CD4-positive, alpha-beta T cell treated with Interleukin-10 for 1 hour (primary cell): ENCODE measurements around the gene INTS13.
"Not testable (repeated sequence)": the region's sequence is repeated elsewhere in the genome, so short reads cannot be mapped to it uniquely, and the experiment has no call there.

ENCODE experiments used
- DNase-seq: peaks from one replicate; pipeline ENCODE4 v3.0.0-alpha.2; 2020

Gene INTS13

GRCh38 chr12:26937863-26938700 is at the start of gene INTS13, which contains the start of gene FGFR1OP2:
Gene INTS13 (minus strand): TSS chr12:26937981. CDS start chr12:26936803, 1,178 bp downstream.
Gene FGFR1OP2 (plus strand): TSS chr12:26938470. CDS start chr12:26954159, 15,689 bp downstream.
- peak; percentile 98 for DNase-seq

GRCh38 chr12:26982866-26983265 is 45.1 kb upstream of the INTS13 start:
- DNase-seq, result no peak

GRCh38 chr12:26979733-26980132 is 42.0 kb upstream of the INTS13 start:
- DNase-seq, result no peak

GRCh38 chr12:26978801-26979200 is 41.0 kb upstream of the INTS13 start:
- DNase-seq, result no peak

- no peak for DNase-seq
Measured at GRCh38 chr12:26976687-26977086, 38.9 kb upstream of the INTS13 start.

GRCh38 chr12:26971963-26972362 is 34.2 kb upstream of the INTS13 start:
- peak; percentile 76 for DNase-seq

- DNase-seq, result no peak
Measured at GRCh38 chr12:26970136-26970535, 32.4 kb upstream of the INTS13 start.

- DNase-seq, result no peak
Measured at GRCh38 chr12:26966842-26967241, 29.1 kb upstream of the INTS13 start.

- no peak for DNase-seq
Measured at GRCh38 chr12:26963413-26963812, 25.6 kb upstream of the INTS13 start.

- DNase-seq, result no peak
Measured at GRCh38 chr12:26961803-26962202, 24.0 kb upstream of the INTS13 start.

- not testable (repeated sequence) for DNase-seq
Measured at GRCh38 chr12:26961391-26961790, 23.6 kb upstream of the INTS13 start.

GRCh38 chr12:26954027-26954426 is 16.2 kb upstream of the INTS13 start:
- DNase-seq, result no peak

GRCh38 chr12:26953447-26953846 is 15.7 kb upstream of the INTS13 start:
- no peak for DNase-seq

GRCh38 chr12:26948309-26948708 is 10.5 kb upstream of the INTS13 start:
- no peak for DNase-seq

- peak; percentile 45 for DNase-seq
Measured at GRCh38 chr12:26941215-26941594, 3.4 kb upstream of the INTS13 start.

- peak; percentile 60 for DNase-seq
Measured at GRCh38 chr12:26940516-26941214, 2.9 kb upstream of the INTS13 start.

GRCh38 chr12:26939953-26940352 is 2.2 kb upstream of the INTS13 start:
- DNase-seq, result no peak

- peak; percentile 28 for DNase-seq
Measured at GRCh38 chr12:26939192-26939832, 1.5 kb upstream of the INTS13 start.

GRCh38 chr12:26938701-26939062 is 901 bp upstream of the INTS13 start:
- peak; percentile 31 for DNase-seq

GRCh38 chr12:26937443-26937862 is 328 bp downstream of the INTS13 start:
- no peak for DNase-seq

GRCh38 chr12:26936559-26937442 is 980 bp downstream of the INTS13 start:
- DNase-seq, result peak; percentile 40

GRCh38 chr12:26935636-26936378 is 2.0 kb downstream of the INTS13 start:
- peak; percentile 42 for DNase-seq
